ENCODE results near the gene GREM1. TPM values are rescaled to one million over a fixed set of nuclear protein-coding genes. Genes with fewer than 3 reads are reported as not detected.

Gene GREM1
- total RNA-seq, 4 donors from 2014 or later, result 0.57 to 2.5 (median 1.1) TPM; not detected in 1

- TF ChIP-seq CTCF (IDR thresholded peaks at IDR 0.05; ENCODE audit: low read depth), result no peak
Observed at GRCh38 chr15:32709295-32710033, 8.3 kb upstream of the GREM1 start.

- no peak for TF ChIP-seq CTCF (IDR thresholded peaks at IDR 0.05; ENCODE audit: low read depth)
Observed at GRCh38 chr15:32715276-32715675, 2.5 kb upstream of the GREM1 start.

- no peak for TF ChIP-seq CTCF (IDR thresholded peaks at IDR 0.05; ENCODE audit: low read depth)
Observed at GRCh38 chr15:32716216-32716914, 1.4 kb upstream of the GREM1 start.

GRCh38 chr15:32716915-32717425 lies 834 bp upstream of the GREM1 start:
- no peak for TF ChIP-seq CTCF (IDR thresholded peaks at IDR 0.05; ENCODE audit: low read depth)

GRCh38 chr15:32718227-32718820 lies 520 bp downstream of the GREM1 start:
- TF ChIP-seq CTCF (IDR thresholded peaks at IDR 0.05; ENCODE audit: low read depth), result no peak

- TF ChIP-seq CTCF (IDR thresholded peaks at IDR 0.05; ENCODE audit: low read depth), result no peak
Observed at GRCh38 chr15:32718821-32719716, 1.3 kb downstream of the GREM1 start.
